Epithelial cell of prostate (primary cell): ENCODE data around the gene TSHB.

ENCODE experiments used
- DNase-seq: peaks from one replicate; pipeline ENCODE4 v3.0.0-alpha.2; 2011; ENCODE audit warnings: low read depth, low spot score
- H3K27ac ChIP-seq: fragments of 450-650 bp; 2 replicates; pipeline ENCODE4 v1.5.1; 2017; ENCODE audit warnings: mild to moderate bottlenecking

The TSHB gene

DNA sequence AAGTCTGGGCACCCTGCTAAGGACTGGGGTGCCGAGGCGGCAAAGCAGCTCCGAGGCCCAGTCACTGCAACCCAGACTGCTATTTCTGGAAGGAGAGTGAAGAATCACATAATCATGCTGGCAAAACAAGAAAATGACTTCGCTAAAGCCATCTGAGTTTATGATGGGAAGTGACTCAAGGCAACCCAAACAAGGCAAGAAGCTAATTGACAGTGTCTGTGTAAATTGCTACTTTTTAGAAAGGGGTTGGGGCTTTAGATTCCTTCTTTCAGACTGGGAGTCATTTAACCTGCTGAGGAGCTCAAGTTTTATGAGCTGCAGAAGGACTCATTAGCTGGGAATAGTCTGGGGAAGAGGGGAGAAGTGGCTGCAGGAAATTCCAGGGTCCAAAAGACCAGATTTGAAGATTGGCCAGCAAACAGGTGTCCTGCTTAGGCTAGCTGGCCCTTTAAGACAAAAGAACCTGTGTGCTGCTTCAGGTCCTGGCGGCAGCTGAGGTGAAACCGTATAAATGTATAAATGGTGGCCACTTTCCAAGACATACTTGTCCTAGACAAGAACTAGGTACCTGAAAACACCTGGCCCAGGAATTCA lies 28.1 kb downstream of the TSHB start:
- no peak overlapping the region for H3K27ac ChIP-seq
- no peak for DNase-seq

DNA sequence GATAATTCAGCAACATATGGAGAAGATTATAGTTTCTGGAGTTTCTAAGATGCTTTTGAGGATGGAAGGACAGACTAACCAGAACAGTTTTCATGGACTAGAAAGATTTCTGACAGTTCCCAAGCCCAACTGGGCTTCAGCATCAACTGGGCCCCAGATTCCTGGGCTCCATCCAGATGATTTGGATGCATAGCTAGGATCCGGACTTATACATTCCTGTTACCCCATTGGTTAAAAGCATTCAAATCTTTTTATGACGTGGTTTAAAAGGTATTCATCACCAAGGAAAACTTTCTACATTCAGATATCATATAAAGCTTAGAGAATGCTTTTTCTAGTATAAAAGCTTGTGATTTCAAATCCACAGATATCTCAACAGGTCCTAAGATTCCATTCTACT lies 29.7 kb downstream of the TSHB start:
- no peak overlapping the region for H3K27ac ChIP-seq

DNA sequence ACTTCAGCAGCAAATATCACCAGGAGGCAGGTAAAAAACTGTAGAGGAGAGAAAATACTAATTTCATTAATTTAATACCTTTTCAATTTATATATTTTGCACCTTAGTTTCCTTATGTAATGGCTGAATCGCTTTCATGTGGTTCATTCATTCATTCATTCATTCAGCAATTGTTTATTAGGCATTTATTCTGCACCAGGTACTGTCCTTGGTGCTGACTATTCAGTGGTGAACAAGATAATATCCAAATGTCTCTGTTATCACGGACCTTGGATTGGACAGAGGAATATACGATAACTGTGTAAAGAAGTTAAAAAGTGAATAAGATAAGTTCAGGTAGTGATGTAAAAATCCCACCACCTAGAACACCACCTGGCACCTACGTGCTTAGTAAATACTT lies 30.9 kb downstream of the TSHB start:
- DNase-seq, result no peak
- no peak overlapping the region for H3K27ac ChIP-seq

More for the DNA sequence above, 29.7 kb downstream of the TSHB start:
- DNase-seq, result no peak

DNA sequence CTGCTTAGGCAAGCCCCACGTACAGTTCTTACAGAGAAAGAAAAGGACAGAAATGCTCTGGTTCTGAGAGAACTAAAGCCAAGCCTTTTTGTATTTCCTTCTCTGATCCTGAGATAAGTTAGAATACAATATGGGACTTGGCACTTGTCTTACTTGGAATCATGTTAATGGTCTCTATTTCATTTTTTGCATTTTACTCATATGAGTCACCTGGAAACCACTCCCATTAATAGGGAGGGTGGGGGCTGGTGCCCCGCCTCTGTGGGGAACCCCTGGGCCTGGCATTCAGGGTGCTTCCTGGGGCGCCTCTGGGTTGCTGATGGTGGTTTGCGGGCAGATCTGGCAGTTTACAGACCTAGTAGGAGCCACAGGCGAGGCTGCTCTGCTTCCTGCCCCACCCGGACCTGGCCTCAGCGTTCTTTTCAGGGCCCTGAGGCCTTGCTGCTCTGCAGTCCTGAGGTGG lies 32.9 kb downstream of the TSHB start:
- peak overlapping the region; percentile 92 for H3K27ac ChIP-seq

DNA sequence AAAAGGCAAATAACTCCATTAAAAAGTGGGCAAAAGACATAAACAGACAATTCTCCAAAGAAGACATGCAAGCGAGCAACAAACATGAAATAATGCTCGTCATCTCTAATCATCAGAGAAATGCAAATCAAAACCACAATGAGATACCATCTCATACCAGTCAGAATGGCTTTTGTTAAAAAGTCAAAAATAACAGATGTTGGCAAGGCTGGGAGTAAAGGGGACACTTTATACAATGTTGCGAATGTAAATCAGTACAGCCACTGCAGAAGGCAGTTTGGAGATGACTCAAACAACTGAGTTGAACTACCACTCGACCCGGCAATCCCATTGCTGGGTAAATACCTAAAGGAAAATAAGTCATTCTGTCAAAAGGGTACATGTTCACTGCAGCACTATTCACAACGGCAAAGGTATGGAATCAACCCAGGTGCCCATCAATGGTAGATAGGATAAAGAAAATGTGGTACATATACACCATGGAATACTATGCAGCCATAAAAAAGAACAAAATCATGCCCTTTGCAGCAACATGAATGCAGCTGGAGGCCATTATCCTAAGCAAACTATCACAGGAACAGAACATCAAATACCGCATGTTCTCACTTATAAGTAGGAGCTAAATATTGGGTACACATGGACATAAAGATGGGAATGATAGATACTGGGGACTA lies 33.7 kb downstream of the TSHB start:
- peak overlapping the region; percentile 92 for H3K27ac ChIP-seq
- DNase-seq, result peak; percentile 24

More for the DNA sequence above, 32.9 kb downstream of the TSHB start:
- DNase-seq, result peak; percentile 64

DNA sequence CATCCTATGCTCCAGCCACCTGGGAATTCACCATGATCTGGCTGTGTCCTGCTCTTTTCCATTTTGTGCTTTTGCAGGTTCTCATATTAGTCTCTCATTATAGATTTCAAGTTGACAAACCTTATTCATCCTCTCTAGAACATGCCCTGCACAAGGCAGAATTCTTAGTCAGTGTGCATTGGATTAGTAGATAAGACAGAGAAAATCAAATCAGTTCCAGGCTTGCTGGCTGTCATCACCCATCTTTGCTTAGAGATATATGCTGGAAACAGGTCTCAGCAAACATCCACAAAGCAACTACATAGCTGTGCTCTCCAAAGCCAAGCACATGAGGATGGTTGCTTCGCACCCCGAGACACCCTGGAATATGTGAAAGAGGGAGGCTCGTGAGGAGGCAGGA lies 34.8 kb downstream of the TSHB start:
- H3K27ac ChIP-seq, result no peak overlapping the region
- DNase-seq, result no peak

DNA sequence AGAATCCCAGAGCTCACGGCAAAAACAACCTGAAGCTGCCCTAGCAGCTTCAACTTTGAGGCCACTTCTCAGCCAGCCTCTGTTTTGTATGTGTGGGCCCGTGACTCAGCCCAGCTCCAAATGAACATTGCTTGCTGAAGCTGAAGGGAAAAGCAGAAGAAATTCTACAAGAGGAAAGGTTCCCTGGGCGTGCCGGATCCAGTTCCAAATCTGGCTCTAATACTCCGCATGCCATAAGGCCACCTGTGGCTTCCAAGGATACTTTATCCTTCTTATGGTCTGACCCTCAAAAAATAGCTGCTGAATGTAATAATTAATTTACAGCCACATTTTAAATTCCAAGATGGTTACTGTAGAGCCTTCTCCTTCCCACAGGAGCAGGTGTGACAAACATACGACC lies 35.4 kb downstream of the TSHB start:
- DNase-seq, result no peak
- H3K27ac ChIP-seq, result no peak overlapping the region

DNA sequence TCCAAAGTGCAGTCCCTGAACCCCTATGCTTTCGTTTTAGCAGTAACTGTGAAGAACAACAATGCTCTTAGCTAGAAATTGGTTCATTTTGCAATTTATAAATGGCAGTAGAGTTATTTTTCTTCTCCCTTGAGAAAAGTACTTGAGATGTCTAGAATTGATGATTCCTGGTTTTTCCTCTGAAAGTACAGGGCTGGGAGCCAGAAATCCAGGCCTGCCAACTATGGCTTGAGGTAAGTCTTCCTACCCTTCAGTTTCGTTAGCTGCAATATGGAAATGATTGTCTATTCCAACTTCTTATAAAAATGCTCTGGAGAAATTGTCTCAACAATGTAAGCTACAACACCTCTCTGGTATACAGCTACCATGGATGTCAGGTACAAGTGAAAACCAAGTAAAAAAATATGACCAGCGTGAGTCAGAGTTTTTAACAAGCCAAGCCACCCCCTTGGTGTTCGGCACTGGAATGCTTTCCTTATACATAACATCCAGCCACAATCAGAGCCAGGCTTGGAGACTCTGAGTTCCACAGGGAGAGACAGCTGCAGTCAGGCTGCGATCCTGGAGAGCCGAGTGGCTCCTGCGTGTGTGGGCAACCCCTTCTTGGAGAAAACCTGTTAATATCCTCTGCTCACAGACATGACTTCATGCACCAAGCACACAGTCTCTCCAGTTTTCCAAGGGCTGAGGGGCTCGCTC lies 37.7 kb downstream of the TSHB start:
- H3K27ac ChIP-seq, result no peak overlapping the region

DNA sequence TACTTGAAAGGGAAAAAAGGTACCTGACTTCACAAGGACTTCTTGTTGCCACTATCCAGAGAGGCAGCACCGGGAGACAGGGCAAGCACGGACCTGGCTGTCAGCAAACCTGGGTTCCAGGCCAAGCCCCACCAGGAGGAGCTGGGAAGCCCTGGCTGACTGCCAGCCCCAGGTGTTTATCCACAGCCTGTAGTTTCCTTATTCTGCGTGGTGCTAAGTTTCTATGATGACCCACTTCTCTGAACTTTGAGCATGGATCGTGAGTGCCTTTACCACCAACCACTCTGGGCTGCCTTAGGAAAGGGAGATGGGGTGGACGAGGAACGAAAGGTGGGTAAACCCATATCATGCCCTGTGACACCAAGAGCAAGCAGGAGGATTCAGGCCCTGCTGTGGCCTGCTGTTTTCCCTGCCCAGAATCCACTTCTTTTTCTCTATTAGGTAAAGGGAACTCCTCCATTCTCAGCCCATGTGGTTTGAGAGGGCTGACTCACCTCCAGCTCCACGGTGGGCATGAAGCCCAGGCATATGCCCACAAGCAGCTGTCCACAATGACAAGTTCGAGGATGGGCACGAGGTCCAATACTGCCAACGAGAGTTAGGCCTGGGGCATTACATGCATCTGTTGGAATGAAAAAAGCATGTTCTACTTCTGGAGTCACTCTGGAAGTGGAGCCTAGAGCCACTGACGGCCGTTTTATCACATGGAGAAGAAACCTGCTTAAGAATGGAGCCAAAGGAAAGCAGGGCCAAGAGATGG lies 39.4 kb downstream of the TSHB start:
- H3K27ac ChIP-seq, result peak overlapping the region; percentile 61

More for the DNA sequence above, 37.7 kb downstream of the TSHB start:
- no peak for DNase-seq

DNA sequence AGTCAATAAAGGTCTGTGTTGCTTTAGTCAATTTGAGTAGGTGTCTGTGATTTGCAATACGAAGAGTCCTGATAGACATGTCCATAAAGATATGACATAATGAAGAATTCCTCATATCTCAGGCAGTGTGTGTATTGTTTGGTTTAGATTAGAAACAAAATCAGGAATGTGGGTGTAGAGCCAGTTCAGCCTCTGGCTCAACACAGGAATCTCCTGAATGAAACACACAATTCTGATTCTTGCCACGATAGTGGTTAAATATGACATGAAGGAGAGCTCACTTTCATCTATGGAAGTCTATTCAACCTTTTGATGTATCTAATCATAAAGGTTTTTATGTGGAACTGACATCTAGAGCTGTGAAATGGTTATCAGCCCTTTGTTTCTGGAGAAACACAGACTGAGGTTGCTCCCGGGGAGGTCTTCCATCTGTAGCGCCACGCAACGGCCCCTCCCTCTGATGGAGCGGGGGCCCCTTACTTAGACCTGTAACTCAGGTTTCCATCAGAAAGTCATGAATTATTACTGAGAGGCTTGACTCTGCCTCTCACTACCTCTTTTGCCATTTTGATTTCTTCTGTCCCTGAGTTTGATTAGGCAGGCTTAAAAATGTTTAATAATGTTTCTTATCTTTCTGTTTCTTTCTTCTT lies 40.2 kb downstream of the TSHB start:
- DNase-seq, result no peak
- peak overlapping the region; percentile 61 for H3K27ac ChIP-seq

More for the DNA sequence above, 39.4 kb downstream of the TSHB start:
- peak; percentile 64 for DNase-seq

DNA sequence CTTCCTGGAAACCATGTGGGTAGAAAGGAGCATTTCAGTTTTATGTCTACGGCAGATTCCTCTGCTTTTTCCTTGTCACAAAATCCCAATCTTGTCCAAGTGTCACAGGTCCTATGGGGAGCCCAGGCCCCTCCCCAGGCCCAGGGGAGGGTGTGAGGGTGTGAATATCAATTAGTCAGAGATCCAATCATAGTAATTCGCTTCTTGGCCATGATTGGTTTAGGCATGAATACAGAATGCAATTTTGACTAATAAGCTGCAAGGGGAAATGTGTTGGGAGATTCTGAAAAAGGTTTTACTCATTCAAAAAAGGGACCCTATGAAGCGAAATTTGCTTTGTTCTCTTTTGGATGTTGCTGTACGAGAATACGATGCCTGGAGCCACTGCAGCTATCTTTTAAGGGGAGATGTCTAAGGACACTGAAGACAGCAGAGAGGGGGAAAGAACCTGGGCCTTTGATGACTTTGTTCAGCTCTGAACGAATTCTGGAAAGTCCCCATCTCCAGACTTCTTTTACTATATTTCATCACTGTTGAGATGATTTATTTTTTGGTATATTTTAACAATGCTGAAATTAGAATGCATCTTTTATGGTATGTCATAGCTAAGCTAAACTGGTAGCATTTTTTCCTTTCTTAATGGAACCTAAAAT lies 41.5 kb downstream of the TSHB start:
- DNase-seq, result no peak

DNA sequence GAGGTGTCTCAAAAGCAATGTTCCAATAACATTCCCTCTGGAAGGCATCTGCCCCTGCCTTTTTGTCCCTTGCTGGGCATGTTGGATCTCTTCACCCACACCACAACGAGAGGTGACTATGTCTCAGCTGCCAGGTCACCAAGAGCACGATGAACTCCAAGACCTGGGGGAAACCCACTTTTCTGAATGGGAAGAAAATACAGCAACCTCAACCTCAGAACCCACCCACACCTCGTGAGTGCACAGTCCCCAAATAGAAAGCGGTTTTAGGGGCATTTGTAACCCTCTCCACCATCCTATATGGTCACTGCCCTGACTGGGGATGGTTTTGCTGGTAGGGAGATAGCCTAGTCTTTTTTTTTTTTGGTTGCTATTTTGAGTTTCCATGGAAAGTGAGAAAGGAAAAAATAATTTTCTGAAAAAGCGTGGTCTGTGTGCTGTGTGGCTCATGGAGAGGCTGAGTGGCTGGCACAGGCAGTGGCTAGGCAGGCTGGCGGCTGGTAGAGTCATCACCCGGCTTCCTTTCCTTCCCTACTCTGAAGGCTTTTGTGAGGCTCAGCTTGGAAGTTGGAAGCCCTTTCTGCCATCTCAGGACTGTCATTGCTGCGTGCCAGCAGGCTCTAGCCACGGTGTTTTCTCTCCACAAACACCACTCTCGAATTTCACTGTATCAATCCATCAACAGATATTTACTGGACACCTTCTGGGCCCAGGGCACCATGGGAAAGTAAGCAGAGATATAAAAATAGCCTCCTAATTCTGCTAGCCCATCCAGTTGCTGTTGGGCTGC lies 43.9 kb downstream of the TSHB start:
- no peak overlapping the region for H3K27ac ChIP-seq
- DNase-seq, result no peak

More for the DNA sequence above, 41.5 kb downstream of the TSHB start:
- H3K27ac ChIP-seq, result no peak overlapping the region

DNA sequence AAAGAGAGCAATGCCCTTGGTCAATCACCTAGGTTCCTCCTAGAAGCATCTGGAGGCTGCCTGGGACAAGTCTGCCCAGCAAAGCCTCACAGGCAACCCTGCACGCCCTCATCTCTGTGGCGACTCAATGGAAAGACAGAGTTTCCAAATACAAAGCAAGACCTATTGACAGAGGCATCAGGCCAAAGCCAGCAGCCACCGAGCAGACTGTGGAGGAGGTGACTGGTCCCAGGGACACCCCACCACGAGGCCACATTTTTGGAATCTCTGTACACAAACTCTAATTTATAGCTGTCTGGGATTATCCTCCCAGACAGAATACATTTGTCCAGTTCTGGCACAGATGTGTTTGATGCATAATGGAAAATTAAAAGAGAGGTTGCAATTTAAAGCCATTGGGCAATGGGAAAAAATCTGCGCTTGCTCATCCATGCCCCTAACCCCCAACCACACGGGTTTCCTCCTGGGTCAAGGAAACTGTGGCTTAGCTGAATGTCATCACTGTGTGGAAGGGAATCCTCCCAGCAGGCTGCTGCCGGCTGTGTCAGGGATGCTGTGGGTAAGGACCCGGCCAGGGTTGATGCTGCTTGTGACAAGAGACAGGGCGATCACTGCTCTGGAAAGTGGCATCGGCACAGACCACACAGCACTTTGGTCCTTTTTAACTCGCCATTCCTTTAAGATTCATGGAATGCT lies 45.4 kb downstream of the TSHB start:
- no peak for DNase-seq
- H3K27ac ChIP-seq, result no peak overlapping the region

DNA sequence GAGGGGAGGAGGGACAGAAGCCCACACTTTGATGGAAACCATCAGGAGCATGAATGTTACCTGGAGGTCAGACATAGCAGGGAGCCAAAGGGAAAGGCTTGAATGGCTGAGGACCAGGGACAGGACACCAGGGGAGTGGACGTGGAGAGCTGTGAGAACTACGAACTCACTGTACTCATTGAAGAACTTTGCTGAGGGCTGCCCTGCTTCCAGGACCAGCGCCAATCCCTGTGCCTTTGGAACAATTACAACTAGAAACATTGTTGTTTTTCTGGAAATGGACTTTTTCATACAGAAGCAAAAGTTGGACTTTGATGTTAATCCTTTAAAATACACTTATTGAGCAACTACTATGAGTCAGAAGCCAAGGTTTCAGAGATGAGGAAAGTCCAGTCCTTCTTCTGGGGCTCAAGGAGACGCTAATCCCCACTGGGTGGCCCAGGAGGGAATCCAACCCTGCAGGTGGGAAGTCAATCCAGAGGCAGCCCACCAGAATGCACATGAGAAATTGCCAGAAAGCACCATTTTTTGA lies 46.8 kb downstream of the TSHB start:
- no peak for DNase-seq
- no peak overlapping the region for H3K27ac ChIP-seq

DNA sequence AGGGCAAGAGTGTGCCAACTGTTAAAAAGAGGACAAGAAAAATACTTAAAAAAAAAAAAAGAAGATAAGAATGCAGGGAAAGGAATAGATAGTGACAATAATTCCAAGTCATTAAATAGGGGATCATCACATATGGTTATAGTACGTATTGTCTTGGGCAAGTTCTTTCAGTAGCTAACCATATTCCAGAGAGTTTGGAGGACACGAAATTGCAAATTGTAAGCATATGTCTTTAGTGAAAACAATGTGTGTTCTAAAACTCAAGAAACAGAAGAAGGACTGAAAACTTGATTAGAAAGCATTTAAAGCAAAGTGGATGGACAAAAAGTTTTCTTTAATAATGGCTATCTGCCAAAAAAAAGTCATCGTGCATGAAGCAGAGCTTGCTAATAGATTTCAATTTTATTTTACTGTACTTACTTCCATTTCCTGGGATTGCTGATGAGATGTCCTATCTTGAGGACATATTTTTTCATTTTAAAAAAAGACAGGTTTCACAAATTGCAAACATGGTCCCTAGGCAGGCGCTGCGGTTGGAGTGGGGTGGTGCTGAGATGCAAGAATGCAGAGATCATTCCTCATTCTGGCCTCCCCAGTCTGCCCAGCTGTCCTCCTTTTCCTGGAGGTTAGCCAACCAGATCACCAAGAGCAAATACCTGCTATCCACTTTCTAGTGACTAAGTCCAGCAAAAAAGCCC lies 47.8 kb downstream of the TSHB start:
- H3K27ac ChIP-seq, result no peak overlapping the region
- DNase-seq, result no peak

DNA sequence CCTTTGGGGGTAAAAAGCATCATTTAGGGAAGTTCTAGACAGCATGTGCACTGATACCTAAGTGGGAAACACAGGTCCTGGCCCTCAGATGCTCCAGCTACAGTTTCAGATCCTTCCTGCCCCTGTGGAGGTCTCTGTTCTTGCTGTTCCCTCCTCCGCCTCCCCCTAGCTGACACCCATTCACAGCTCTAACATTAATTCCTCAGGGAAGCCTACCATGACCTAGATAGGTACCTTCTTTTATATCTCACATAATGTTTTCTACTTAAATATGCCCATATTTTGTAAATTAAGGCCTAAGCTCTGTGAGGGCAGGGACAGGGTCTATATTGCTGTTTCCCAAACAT lies 48.3 kb downstream of the TSHB start:
- DNase-seq, result no peak
- no peak overlapping the region for H3K27ac ChIP-seq

DNA sequence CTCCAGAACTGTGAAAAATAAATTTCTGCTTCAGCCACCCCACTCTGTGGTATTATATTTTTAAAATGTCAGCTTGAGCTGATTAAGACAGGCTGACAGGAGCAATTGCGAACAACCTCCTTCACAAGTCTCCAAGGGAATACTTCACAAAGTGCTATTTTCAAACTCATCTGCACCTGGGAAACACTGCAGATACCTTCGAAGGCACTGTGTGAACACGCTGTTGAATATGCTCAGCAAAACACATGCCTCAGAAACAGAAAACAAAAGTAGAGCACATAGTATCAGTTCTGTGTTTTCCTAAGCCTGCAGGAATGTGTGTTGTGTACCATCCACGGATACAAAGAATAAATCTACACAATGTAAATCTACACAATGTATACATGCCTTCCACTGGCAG lies 49.1 kb downstream of the TSHB start:
- DNase-seq, result no peak

DNA sequence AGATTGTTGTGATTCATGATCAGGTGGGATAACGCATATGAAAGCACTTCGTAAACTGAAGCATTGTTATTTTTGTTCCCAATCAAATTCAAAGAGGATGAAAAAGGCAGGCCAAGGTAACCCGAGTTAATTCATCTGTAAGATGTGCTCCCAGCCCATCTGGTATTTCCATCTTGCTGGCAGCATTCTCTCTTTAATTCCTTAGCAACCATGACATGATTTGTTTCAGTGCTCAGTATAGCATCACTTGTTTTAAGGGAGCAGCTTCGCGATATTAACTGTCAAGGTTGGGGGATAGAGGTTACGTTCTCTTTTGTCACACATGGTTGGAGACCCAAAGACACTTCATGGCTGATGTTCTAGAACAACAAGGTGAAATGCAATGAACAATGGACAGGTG lies 53.3 kb downstream of the TSHB start:
- no peak for DNase-seq
- no peak overlapping the region for H3K27ac ChIP-seq

More for the DNA sequence above, 49.1 kb downstream of the TSHB start:
- H3K27ac ChIP-seq, result no peak overlapping the region
